Esophagus (tissue), 2 donors: Measurements from ENCODE around the gene TMEM50B. TPM values are rescaled to one million over a fixed set of nuclear protein-coding genes. Genes with fewer than 3 reads are reported as not detected.

Source experiments
- H3K27ac ChIP-seq, 2 donors: one replicate each; pipeline ENCODE4 v1.5.1; 2013; ENCODE audit warnings: low read depth in 2 of 2, mild to moderate bottlenecking in 2 of 2, inconsistent platforms in 1 of 2, low read length in 1 of 2, moderate library complexity in 1 of 2
- H3K27me3 ChIP-seq, 2 donors: one replicate each; pipeline ENCODE4 v1.6.1; 2013; ENCODE audit warnings: low read length in 2 of 2, control low read depth in 1 of 2, mild to moderate bottlenecking in 1 of 2; ENCODE audit not compliant: insufficient read depth in 2 of 2, control insufficient read depth in 1 of 2
- H3K36me3 ChIP-seq, 2 donors: one replicate each; pipeline ENCODE4 v1.6.1; 2013; ENCODE audit warnings: low read length in 1 of 2; ENCODE audit not compliant: control insufficient read depth in 2 of 2, insufficient read depth in 2 of 2
- H3K4me1 ChIP-seq, 2 donors: one replicate each; pipeline ENCODE4 v1.6.1; 2013; ENCODE audit warnings: low read length in 1 of 2; ENCODE audit not compliant: control insufficient read depth in 2 of 2, insufficient read depth in 2 of 2
- H3K4me3 ChIP-seq, 2 donors: one replicate each; pipeline ENCODE4 v1.5.1; 2013; ENCODE audit warnings: low read length in 2 of 2, mild to moderate bottlenecking in 2 of 2, low read depth in 1 of 2, moderate library complexity in 1 of 2
- H3K9me3 ChIP-seq, 2 donors: one replicate each; pipeline ENCODE4 v1.6.1; 2013; ENCODE audit warnings: mild to moderate bottlenecking in 2 of 2, low read depth in 1 of 2, low read length in 1 of 2, moderate library complexity in 1 of 2; ENCODE audit not compliant: control insufficient read depth in 2 of 2, insufficient read depth in 1 of 2
- WGBS, 2 donors: extraction: QIAGEN DNeasy Blood & Tissue Kit; methylation state at CpG; one replicate each; pipeline ENCODE4 v1.1.7; 2013; 5-methylcytosine and 5-hydroxymethylcytosine counted together
- polyA plus RNA-seq, 2 donors: library from polyadenylated mRNA; stranded (reverse); fragments of 200-250 nt; gene quantifications; one replicate each; pipeline ENCODE4 v1.2.3, GENCODE V29; 2013
- donor health status: healthy with polysubstance abuse.
- donor health status: Bipolar disorder and iron deficiency.

Gene TMEM50B
- polyA plus RNA-seq, 2 donors = 20.3 to 27.4 TPM

DNA sequence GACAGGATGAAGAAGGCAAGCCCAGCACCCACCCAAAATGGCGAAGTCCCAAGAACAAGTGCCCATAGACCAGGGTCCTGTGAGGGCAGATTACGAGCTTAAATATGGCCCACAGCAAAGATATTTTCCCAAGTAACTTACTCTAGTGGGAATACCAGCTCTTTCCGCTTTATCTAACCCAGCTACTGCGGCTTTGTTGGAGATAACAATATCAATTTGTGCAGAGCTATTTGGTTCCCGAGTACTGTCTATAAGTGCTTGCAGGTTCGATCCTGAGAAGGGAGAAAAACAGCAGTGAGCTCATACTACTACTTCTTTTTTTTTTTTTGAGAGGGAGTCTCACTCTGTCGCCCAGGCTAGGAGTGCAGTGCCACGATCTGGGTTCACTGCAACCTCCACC lies 26.1 kb upstream of the TMEM50B start:
- Histone ChIP-seq H3K9me3 (no peaks in the 10 kb centered on the region), H3K27ac (no peak overlapping the region), H3K4me3 (no peak overlapping the region), H3K4me1 (no peaks in the 10 kb centered on the region), H3K27me3 (no peaks in the 10 kb centered on the region), H3K36me3 (peaks cover 4 to 9% of the 10 kb centered on the region in 2 donors)
- 95 to 96% methylated on average over 8 of the region's 8 CpGs for WGBS, 2 donors

GRCh38 chr21:33496345-33496744 lies 16.6 kb upstream of the TMEM50B start:
- Histone ChIP-seq H3K27me3 (no peaks in the 10 kb centered on the region), H3K4me3 (no peak overlapping the region), H3K27ac (no peak overlapping the region), H3K4me1 (peaks cover 0 to 2% of the 10 kb centered on the region in 2 donors), H3K36me3 (no peaks in the 10 kb centered on the region), H3K9me3 (no peaks in the 10 kb centered on the region)
- WGBS, 2 donors = 58 to 61% methylated on average over 7 of the region's 7 CpGs

DNA sequence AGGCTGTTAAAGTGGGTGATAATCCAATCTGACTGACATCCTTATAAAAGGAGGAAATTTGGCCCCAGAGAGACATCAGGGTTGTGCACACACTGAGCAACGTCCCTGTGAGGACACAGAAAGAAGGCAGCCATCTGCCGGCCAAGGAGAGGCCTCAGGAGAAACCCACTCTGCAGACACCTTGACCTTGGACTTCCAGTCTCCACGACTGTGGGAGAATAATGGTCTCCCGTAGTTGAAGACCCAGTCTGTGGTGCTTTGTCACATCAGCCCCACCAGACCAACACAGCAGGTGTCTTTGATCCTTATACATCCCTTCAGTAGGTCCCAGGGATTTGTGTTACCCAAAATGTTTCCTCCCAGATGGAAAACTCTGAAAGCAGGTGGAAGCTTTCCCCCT lies 16.0 kb upstream of the TMEM50B start:
- H3K27me3 ChIP-seq = no peaks in the 10 kb centered on the region
- no peaks in the 10 kb centered on the region for H3K36me3 ChIP-seq
- H3K4me1 ChIP-seq = peaks cover 0 to 2% of the 10 kb centered on the region in 2 donors
- H3K9me3 ChIP-seq = no peaks in the 10 kb centered on the region
- 44 to 51% methylated on average over 4 of the region's 4 CpGs for WGBS, 2 donors
- no peak overlapping the region for H3K27ac ChIP-seq
- H3K4me3 ChIP-seq = no peak overlapping the region

GRCh38 chr21:33493756-33494155 lies 14.0 kb upstream of the TMEM50B start:
- Histone ChIP-seq H3K4me1 (peaks cover 0 to 2% of the 10 kb centered on the region in 2 donors), H3K36me3 (no peaks in the 10 kb centered on the region), H3K4me3 (no peak overlapping the region), H3K27me3 (no peaks in the 10 kb centered on the region), H3K9me3 (no peaks in the 10 kb centered on the region), H3K27ac (no peak overlapping the region)
- 81 to 86% methylated on average over 3 of the region's 3 CpGs for WGBS, 2 donors

- no peaks in the 10 kb centered on the region for H3K9me3 ChIP-seq
- no peak overlapping the region for H3K4me3 ChIP-seq
- no peaks in the 10 kb centered on the region for H3K27me3 ChIP-seq
- no peaks in the 10 kb centered on the region for H3K36me3 ChIP-seq
- WGBS, 2 donors = 56 to 62% methylated on average over 2 of the region's 2 CpGs
- peaks cover 0 to 2% of the 10 kb centered on the region in 2 donors for H3K4me1 ChIP-seq
- H3K27ac ChIP-seq = no peak overlapping the region
Measured at GRCh38 chr21:33492571-33492970, 12.8 kb upstream of the TMEM50B start.

DNA sequence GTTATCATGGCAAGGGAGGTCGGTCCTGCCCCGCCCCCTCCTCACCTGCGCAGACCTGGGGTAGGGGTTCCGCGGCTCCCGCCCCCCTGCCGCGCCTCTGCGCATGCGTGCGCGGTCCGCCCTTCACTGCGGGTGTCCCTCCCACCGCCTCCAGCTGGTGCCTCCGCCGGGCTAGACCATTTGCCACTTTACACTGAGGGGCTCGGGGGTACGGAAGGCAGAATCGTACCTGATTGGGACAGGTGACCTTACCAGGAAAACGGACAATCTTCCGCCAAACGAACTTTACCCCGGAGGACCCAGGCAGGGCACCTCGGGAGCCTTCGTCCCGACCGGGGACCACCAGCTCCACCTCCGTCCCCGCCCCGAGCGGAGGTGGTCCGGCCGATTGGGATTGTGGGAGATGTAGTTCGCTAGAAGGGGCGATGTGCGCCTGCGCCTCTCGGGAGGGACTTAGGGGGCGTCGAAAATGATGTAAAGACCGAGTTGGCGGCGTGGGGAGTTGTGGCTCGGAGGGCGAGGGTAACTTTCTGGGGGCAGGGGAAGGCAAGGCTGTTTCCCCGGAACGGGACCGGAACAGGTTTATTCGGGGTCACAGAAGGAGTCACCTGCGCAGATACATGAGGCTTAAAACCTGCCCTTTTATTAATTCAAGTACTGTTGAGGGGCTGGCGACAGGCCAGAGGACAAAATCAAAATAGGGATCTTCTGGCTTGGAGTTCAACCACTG lies 11.8 kb upstream of the TMEM50B start, which contains the start of gene DNAJC28:
DNAJC28 (minus strand) TSS at position 344 of the 730 bp plus-strand sequence. CDS start 2,323 bp downstream, outside the sequence.
- peaks cover 0 to 2% of the 10 kb centered on the region in 2 donors for H3K4me1 ChIP-seq
- peak within 1 kb of the TSS; percentile 40 to 84 for H3K27ac ChIP-seq
- no peaks in the 10 kb centered on the region for H3K27me3 ChIP-seq
- no peaks in the 10 kb centered on the region for H3K9me3 ChIP-seq
- H3K36me3 ChIP-seq = no peaks in the 10 kb centered on the region
- peak within 1 kb of the TSS; percentile 69 to 76 for H3K4me3 ChIP-seq
- WGBS, 2 donors = 0 to 1% methylated on average over 52 of the region's 52 CpGs

DNA sequence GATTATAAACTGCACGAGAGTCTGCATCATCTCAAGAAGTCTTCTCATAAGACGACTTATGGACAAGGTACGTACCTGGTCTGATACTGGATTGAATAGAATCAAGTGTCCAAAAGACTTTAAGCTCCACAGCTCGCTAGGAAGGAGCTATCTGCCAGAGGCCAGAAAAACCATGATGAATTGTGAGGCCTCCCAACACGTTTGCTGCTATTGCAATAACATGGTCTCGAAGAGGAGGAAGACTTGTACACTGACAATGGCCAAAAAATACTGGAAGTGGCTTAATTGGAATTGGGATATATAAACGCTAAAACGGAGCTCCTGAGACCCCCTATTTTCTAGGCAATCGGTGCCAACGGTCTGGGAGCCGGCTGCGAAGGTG lies 11.2 kb upstream of the TMEM50B start:
- Histone ChIP-seq H3K4me1 (no peaks in the 10 kb centered on the region), H3K27ac (peak overlapping the region; percentile 40 to 84), H3K4me3 (peak overlapping the region; percentile 69 to 76), H3K9me3 (no peaks in the 10 kb centered on the region), H3K36me3 (no peaks in the 10 kb centered on the region), H3K27me3 (no peaks in the 10 kb centered on the region)
- 11 to 12% methylated on average over 12 of the region's 12 CpGs for WGBS, 2 donors

GRCh38 chr21:33488936-33489335 lies 9.2 kb upstream of the TMEM50B start:
- 89 to 91% methylated on average over 4 of the region's 4 CpGs for WGBS, 2 donors
- no peaks in the 10 kb centered on the region for H3K4me1 ChIP-seq

DNA sequence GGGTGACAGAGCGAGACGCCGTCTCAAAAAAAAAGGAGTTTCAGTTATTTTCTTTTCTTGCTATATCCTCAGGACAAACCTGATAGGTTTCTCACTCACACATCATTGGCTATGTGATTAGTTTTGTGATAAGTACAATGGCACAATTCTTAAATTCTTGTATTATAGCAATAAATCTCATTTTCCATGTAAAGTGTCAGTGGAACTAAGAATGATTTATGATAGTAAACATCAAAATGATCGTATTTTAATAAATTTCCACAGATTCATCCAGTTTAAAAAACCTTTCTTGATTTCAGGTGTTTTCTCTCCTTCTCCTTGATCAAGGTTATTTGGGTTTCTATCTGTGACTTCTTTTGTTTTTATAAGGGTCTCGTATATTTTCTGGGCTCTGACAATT lies 8.2 kb upstream of the TMEM50B start:
- H3K27me3 ChIP-seq = no peaks in the 10 kb centered on the region
- H3K4me3 ChIP-seq = no peak overlapping the region
- H3K9me3 ChIP-seq = no peaks in the 10 kb centered on the region
- H3K4me1 ChIP-seq = no peaks in the 10 kb centered on the region
- no peak overlapping the region for H3K27ac ChIP-seq
- no peaks in the 10 kb centered on the region for H3K36me3 ChIP-seq
- 93% methylated on average over 5 of the region's 5 CpGs for WGBS, 2 donors

More at GRCh38 chr21:33488936-33489335, 9.2 kb upstream of the TMEM50B start:
- Histone ChIP-seq H3K4me3 (no peak overlapping the region), H3K27ac (no peak overlapping the region), H3K9me3 (no peaks in the 10 kb centered on the region), H3K36me3 (no peaks in the 10 kb centered on the region), H3K27me3 (no peaks in the 10 kb centered on the region)
